WI38 (cell line): ENCODE measurements around the gene BSG.
"Not testable (repeated sequence)": the region's sequence is repeated elsewhere in the genome, so short reads cannot be mapped to it uniquely, and the experiment has no call there.

Experiments used
- H3K4me3 ChIP-seq: 2 replicates; pipeline ENCODE4 v1.5.1; 2011; ENCODE audit warnings: low read depth, mild to moderate bottlenecking, control low read depth, low read length
- TF ChIP-seq, protein P1 (sequence below): IDR thresholded peaks from 2 replicates; pipeline ENCODE4 v1.5.1; 2012; ENCODE audit warnings: low read depth, mild to moderate bottlenecking, control low read depth, low read length

BSG gene

DNA sequence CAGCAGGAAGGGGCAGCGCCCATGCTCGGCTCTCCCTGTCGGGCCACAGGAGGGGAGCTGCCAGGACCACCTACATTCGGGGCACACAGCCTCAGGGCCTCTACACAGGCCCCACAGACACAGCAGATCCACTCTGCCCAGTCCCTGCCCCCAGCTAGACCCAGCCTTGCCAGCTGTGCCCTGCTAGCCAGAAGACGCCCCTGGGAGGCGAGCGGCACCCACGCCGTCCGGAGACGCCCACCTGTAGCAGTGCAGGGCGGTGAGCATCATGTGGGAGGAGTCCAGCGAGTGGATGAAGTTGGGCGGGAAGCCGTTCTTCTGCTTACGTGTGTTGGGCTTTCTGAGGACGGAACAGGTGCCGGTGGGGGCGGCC, 45.8 kb downstream of the BSG start:
- TF ChIP-seq, protein P1, sequence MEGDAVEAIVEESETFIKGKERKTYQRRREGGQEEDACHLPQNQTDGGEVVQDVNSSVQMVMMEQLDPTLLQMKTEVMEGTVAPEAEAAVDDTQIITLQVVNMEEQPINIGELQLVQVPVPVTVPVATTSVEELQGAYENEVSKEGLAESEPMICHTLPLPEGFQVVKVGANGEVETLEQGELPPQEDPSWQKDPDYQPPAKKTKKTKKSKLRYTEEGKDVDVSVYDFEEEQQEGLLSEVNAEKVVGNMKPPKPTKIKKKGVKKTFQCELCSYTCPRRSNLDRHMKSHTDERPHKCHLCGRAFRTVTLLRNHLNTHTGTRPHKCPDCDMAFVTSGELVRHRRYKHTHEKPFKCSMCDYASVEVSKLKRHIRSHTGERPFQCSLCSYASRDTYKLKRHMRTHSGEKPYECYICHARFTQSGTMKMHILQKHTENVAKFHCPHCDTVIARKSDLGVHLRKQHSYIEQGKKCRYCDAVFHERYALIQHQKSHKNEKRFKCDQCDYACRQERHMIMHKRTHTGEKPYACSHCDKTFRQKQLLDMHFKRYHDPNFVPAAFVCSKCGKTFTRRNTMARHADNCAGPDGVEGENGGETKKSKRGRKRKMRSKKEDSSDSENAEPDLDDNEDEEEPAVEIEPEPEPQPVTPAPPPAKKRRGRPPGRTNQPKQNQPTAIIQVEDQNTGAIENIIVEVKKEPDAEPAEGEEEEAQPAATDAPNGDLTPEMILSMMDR, result no peak
- H3K4me3 ChIP-seq, result no peak overlapping the region

DNA sequence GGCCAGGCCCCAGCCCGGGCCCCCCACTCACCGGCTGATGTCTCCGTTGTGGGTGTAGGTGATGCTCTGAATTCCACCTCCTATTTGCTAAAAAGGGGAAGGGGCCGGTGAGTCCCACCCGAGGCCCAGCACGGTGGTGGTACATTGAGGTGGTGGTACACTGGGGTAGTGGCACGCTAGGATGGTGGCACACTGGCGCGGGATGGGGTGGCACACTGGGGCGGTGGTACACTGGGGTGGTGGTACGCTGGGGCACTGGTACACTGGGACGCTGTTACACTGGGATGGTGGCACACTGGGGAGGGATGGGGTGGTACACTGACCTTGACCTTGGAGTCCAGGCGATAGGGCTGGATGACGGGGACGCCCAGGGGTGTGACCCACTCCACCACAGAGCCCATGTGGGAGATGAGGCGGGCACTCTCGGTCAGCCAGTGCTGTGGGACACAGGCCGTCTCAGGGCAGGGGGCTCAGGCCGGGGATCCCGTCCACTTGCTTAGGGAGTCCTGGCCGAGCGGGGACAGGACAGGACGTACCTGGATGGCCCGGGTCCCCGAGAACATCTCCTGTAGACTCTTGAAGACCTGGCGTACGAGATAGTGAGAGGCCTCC, 46.4 kb downstream of the BSG start:
- TF ChIP-seq, protein P1, result no peak
- no peak overlapping the region for H3K4me3 ChIP-seq

DNA sequence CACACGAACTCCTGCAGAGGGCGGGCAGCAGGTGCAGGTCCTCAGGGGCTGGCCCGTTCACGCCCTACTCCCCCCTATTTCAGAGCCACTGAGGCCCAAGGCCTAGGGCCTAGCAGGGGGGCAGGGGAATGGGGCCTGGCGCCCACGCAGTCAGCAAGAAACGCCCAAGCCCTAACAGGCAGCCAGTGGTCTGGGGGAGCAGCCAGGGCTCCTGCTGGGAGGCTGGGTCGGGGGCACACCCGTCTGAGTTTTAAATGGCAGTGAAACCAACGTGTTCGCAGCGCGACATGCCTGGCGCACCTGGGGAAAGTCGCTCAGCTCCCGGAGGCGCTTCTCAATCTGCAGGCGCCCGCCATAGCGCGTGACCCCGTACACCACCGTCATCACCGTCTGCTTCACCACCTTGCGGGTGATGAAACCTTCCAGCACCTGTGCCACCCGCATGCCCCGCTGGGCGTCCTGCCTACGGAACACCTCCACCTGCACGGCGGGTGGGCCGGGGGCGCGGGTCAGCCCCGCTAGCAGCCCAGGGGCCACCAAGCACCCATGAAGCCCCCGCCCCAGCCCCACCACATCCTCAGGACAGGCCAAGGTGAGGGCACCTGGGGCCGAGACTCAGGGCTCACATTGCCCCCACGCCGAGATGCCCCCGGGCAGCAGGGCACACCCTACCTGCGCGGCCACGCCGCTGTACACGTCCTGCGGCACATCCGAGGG, 47.0 kb downstream of the BSG start:
- H3K4me3 ChIP-seq, result no peak overlapping the region
- TF ChIP-seq, protein P1, result no peak

DNA sequence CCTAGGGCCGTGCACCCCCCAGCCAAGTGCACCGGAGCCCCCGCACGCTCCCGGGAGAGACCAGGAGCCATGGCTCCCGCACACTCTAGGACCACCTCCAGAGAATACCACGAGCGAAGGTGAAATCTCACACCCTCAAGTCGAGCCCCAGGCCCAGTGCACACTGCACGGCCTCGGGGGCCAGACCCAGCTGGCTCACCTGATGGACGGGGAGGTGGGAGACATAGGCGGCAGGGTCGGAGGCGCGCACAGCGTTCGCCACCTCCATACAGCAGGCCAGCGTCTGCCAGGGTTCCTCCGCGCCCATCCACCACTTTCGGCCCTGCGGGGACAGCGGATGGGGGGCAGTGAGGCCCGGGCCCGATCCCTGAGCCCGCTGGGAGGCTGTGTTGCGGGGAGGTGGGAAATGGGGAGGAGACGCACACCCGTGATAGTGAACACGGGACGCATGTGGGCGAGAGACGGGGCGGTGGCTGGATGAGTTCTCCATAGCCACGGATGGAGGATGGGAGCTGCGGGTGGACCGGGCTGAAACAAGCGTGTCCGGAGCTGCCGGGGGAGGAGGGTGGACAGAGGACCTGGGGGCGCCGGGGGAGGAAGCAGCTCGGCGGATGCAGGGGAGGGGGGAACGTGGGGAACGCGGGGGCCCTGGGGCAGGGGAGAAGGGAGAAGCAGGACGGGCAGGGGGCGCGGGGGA, 47.9 kb downstream of the BSG start:
- H3K4me3 ChIP-seq, result no peak overlapping the region
- TF ChIP-seq, protein P1, result no peak

DNA sequence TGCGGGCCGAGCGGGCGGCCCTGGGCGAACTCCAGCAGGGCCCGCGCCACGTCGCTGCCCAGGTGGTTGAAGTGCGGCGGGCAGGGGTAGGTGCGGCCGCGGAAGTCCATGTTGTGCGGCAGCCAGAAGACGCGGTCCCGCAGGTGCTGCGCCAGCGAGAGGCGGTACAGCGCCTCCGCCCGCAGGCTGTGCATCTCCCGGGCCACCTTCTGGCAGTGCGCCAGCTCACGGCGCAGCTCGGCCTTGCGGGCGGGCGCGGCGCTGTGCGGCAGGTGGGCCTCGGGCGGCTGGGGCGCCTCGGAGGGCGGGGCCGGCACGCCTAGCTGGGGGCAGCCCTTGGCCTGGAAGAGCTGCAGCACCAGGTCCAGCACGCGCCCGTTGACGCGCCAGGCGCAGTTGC, 48.8 kb downstream of the BSG start:
- not testable (repeated sequence) for H3K4me3 ChIP-seq

DNA sequence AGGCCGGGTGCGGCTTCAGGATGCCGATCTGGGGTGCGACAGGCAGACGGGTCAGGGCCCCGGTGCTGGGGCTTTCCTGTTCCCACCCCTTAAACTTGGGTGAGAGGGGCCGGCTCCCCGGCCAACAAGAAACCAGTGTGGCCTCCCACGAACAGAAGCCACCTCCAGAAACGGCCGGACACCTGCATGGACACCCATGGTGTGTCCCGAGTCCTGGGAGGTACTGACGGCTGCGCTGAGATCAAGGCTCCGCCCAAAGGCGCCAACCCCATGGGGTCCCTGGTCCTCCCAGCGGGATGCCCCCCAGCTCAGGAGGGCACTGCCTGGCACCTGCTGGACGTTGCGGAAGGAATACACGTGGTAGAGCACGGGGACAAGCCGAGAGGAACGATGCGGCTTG, 49.4 kb downstream of the BSG start:
- H3K4me3 ChIP-seq, result no peak overlapping the region
- TF ChIP-seq, protein P1, result no peak

DNA sequence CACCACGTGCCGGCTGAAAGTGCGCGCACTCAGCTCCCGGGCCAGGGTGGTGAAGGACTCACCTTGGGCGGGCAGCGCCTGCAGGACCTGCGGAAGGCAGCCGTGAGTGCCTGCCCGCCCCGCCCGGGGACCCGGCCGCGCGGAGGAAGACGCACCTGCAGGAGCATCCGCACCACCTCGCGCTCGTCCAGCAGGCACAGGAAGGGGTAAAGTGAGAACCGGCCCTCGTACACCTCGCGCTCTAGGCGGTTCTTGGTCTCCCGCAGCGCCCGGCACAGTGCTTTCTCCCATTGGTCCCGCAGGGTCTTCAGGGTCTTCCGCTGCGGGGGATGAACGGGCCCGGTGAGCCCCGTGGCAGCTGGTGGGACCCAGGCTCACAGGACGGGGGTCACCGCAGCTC, 50.3 kb downstream of the BSG start:
- no peak overlapping the region for H3K4me3 ChIP-seq
- TF ChIP-seq, protein P1, result no peak
